NCI-H1092 (cell line): ENCODE measurements around the gene RFTN1.

Experiments
- DNase-seq: peaks from one replicate; lab custom pipeline; 2025; lab: John Stamatoyannopoulos, UW

Gene RFTN1

DNA sequence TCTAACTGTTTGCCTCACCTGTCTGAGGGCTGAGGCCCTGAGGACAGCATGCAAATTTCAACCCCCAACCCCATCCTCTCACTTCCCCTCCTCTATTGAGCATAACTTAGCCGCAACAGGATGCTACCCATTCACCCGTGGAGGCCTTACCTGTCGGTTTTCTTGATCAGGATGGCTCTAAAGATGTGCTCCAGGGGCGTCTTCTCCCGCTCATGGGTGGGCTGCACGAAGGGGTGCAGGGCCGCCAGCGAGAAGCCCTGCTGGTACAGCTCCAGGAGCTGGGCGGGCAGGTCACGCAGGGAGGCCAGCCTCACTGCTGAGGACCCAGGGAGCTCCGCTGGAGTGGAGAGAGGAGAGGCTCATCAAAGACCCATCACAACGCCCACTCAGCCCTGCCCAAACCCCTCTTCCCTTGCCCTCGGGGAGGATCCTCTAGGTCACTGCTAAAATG lies 79.8 kb downstream of the RFTN1 start:
- no peak for DNase-seq

DNA sequence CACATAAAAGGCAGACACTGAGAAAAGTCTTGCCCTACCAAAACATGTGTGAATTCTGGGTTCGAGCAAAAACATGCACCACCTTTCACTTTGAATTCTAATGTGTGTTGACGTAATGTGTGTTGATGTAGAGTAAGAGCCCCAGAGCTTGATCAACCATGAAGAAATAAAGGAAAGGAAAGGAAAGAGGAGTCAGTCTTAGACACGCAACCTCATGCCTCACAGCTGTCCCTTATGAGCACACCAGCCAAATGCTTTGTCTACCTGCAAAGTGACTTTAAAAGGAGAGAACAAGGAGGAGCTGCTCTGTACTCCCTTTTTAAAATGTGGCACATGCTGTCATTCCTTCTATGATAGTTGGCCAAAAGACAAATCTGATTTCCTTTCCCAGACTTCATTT lies 80.8 kb downstream of the RFTN1 start:
- no peak for DNase-seq

DNA sequence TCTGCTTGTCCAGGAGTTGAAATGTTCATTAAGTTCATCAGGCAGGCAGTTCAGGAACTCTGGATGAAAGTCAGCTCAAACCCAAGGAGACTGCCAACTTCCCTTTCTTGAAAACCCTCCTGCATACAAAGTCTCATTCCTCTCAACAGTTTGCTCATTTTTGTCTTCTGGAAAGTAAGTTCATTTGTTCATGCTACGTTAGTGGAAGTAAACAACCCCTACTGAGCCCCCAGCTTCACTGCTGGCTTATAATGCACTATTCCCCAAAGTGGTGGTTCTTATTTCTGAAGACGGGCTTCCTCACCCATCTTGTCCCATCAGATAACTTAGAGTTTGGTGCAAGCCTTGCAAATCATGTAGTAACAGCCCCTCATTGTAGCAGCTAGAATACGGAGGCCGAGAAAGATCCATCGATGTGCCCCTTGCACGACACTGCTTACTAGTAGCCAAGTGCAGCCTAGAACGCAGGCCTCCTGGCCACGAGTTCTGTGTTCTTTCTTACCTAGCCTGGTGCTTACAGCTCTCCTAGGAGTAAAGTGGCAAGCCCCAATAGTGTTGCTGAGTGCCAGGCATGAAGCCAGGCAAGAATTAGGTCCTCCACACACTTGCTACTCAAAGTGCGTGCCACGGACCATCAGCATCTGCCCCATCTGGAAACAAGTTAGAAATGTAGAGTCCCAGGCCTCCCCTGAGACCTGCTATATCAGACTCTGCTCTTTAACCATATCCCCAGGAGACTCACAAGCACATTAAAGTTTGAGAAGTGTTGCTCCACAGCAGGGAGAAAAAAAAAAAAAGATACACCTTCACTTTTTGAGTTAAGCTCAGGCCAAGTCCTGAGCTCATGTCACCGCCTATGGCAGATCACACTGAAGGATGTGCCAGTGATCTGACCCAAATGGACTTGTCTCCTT lies 82.5 kb downstream of the RFTN1 start:
- DNase-seq = no peak

DNA sequence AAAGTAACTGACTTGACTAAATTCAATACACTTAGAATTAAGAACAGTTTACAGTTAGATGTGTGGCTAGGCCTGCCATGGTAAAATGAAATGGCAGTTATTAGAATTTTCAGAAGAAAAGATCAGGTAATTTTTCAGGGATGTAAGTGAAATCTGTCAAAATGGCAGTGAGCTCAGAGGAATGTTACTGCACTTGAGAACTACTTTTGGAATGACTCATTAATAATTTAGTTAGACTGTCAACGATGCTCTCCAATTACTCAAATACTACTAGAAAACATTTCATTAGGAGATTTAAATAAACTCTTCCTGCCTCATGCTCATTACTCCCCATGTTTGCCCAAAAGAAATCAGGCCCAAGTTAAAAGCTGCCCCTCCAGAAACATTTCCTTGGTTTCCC lies 84.4 kb downstream of the RFTN1 start:
- DNase-seq = no peak

DNA sequence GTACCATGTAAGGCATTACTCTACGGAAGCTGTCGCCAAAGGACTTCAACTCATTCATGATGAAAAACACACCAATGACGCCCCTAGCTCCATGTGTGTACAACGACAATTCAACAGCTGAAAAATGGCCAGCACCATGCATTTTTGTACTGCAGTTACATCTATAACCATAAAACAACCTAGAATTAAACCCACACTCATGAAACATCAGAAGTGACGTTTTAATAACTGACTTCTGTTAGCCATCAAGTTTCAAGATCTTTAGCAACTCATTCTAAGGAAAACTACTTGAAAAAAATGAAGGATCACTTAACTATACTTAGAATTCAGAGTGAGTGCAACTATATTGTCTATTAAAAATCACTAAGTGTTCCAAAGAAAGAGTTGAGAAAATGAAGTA lies 84.9 kb downstream of the RFTN1 start:
- no peak for DNase-seq

DNA sequence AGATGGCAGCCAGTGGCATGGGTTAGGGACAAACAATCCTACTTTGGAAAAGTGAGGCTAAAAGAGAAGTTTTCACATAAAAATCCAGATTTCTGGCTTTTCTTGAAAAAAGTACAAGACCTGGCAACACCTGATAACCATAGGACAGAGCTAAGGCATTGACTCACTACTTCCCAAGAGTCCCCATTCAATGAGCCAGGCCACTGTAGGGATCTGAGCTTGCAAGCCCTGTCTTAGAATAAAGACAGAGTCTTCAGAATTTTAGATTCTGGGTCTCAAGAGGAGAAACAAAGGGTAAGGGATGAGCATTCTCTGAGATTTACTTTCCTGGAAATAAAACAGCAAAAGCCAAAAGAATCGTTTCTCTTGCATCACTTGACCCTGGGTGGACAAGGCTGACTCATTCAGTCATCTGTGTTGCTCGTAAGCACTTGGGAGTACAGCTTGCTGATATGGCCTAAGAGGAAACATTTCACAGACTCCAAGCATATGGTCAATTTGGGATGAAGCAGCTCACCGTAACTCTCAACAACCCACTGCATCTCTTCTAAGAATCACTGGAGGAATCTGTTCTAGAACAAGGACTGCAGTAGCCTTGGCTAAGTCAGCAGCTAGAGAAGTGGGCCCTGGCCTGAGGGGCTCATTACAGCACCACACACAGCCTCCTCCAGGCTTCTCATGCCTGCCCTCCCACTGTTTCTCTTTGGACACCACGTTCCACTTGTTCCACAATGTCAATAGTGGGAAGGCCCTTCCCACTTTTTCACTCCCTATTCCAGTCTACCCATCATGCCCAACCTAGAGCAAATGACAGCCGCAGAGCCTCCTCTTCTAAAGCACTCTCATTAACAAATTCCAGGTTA lies 86.2 kb downstream of the RFTN1 start:
- no peak for DNase-seq

DNA sequence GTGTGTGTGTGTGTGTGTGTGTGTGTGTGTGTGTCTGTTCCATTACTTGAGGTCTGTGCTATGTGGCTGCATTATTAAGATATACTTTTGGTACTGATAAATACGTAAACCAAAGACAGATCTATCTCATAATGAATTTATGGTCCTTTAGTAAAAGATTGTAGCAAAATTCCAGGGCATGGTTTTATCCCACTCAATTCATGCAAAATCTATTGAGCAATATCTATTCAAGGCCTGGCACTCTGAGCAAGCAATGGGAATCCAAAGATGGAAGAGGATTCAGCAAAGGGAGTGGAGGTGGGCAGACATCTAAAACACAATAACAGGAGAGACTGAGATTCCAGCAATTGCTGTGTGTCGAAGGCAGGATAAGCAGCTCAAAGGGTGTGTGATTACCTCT lies 86.8 kb downstream of the RFTN1 start:
- DNase-seq = no peak

DNA sequence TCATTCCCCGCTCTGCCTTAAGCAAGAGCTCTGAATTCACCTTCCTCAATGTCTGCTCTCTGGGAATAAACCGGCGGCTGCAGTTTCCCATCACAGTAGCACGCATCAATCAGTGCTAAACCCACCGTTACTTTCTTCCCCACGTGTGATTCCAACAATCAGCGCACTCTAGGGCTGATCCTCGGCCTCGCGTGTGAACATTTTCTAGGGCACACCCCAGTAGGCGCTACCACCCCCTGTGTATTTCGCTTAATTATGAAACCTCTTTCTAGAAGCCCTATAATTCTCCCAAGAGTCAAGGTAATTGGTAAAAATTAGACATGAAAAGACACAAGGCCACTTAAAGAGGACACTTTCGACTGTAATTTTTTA lies 87.5 kb downstream of the RFTN1 start:
- no peak for DNase-seq

DNA sequence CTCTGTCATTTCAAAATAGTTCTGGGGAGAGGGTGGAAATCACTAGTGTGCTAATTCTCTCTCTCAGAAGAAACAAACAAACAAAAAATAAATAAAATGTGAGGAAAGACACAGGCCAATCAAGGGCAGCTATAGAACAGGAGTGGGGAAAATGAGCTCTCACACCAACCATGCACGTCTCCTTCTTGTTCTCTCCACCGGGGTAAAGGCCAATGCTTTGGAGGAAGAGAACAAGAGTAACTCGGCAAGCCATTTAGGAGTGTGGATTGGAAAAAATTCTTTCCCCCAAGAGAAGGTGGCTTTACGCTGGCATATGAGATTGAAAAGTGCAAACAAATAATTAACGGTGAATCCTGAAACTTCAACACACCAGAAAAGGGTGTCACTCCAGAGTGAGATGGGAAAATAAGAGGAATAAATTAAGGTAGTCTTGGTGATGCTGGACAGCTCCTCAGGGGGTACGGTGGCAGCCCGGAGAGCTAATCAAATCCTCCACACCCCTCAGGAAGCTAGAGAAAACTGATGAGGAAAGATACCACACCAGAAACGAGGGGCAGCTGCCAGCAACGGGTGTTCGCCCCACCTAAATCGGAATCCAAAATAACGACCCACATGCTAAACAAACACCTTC lies 88.0 kb downstream of the RFTN1 start:
- DNase-seq = no peak

GRCh38 chr3:16423947-16424673 lies 89.4 kb downstream of the RFTN1 start:
- no peak for DNase-seq

- no peak for DNase-seq
Measured at GRCh38 chr3:16423298-16423697, 90.2 kb downstream of the RFTN1 start.

- DNase-seq = no peak
Measured at GRCh38 chr3:16419640-16420241, 93.8 kb downstream of the RFTN1 start.

GRCh38 chr3:16417945-16418739 lies 95.4 kb downstream of the RFTN1 start:
- DNase-seq = no peak

DNA sequence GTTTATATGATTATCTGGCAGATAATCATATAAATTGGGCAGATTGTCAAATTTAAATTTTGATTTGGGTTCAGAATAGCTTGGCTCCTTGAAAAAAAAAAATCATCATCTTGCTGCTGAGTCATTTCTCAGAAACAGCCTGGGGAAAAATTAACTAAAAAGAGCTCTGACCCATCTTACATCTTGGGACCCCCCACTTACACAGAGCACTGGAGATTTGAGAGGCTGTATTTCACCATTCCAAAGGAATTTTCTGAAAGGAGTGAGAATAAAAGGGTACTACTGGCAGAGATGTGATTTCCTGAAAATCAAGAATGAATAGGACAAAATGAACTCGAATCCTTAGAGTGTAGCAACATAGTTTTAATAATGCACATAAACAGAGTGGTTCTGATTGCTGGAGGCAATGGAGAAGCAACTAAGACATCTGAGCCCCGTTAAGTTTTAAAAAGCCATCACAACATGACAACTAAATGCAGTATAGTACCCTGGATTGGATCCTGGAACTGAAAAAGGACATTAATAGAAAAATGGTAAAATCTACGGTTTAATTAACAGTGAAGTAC lies 97.5 kb downstream of the RFTN1 start:
- no peak for DNase-seq

GRCh38 chr3:16413321-16413720 lies 100.2 kb downstream of the RFTN1 start:
- DNase-seq = no peak

GRCh38 chr3:16412192-16412800 lies 101.2 kb downstream of the RFTN1 start:
- DNase-seq = no peak

DNA sequence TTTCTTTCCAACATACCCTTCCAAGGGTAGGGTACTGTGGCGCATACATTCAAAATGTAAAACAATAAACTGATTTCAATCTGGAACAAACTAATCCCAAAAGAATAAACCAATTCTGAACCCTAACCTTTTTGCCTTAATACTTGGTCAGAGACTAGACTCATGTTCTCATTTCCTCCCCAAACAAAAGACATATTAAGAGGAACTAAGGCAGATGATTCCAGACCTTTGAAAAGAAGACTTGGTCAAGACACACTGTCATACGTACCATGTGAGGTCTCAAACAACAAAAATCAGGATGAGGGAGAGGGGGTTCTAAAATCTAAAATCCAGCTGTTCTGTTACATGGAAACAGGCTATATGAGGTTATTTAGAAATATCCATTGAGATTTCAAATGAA lies 102.1 kb downstream of the RFTN1 start:
- no peak for DNase-seq

- no peak for DNase-seq
Measured at GRCh38 chr3:16410659-16411058, 102.8 kb downstream of the RFTN1 start.

- no peak for DNase-seq
Measured at GRCh38 chr3:16409032-16409431, 104.5 kb downstream of the RFTN1 start.

DNA sequence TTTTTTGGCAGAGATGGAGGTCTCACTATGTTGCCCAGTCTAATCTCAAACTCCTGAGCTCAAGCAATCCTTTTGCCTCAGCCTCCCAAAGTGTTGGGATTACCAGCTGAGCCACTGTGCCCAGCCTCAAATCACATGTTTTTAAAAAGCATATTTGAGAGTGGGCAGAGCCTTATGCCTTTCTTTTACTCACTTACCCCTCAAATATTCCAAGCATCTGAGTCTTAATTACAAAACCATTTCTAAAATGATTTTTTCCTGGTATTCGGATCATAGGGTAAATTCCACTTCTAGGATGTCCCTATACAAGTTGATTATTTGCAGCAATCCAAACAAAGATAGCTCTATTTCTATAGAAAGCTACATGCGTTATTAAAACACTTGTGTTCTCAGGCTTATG lies 106.1 kb downstream of the RFTN1 start:
- no peak for DNase-seq
